COR-L47 (cell line): ENCODE results near the gene ATXN7.

Experiments used
- DNase-seq: peaks from one replicate; lab custom pipeline; 2025; lab: John Stamatoyannopoulos, UW

The ATXN7 gene

DNA sequence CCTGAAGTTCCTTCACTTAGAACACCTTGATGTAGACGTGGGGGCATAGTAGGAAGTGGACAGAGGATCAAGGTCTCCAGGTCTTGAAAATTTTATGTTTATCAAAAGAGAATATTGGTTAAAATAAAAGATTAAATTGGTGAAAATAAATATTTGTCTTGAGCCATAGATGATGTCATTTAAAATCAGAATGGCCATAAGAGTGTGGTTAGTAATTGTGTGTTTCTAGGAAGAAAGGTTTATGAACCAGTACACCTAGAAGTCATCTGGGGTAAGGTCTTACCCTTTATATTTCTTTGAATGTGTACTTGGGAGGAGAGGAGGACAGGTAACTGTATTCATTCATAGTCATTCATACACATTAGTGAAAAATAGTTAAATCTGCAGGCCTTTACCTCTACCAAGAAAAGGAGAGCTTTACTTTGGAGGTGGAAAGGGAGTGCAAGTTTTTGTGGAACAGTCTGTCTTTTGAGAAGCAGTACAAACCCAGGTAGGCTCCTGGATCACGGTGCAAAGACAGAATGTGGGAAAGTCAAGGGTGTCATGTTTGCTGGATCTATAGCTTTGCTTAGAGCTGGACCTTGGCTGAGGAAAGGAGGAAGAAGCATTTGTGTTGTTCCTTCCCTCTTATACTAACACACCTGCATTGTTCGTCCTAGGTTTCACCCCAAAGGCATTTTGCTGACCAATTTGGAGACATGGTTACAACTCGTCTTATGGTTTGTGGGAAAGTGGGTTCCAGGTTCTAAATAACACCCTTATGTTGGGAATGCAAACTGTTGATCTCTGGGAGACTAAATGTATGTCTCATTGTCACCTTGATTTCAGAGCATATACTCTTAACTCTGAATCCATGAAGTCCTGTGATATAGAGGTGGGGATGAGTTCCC lies 42.3 kb downstream of the ATXN7 start:
- no peak for DNase-seq

DNA sequence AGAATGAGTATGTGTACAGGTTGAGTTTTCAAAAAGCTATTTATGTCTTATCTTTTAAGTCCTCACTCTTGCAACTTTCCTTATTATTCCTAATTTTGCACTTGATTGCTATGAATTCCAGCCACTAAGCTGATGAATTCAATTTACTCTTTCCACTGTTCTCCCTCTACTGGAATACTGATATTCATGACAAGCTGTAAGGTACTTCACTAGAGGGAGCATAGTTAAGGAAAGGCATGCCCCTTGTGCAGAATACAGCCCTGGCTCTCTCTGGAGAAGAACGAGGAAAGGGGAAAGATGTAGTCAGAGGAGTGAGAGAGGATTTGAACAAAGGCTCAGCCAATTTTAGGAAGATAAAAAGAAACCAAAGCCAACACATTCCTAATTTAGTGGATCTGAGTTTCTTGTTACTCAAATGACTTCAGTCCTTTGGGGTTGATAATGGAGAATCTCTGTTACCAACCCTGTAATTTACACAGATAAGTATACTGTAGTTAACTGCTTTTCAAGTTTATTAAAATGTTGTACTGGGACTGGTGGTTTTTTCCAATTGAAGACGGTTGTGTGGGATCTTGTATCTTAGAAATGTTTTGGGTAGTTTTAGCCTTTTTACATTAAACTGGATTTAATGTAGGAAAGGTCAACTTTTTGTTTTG lies 44.5 kb downstream of the ATXN7 start:
- DNase-seq, result no peak

DNA sequence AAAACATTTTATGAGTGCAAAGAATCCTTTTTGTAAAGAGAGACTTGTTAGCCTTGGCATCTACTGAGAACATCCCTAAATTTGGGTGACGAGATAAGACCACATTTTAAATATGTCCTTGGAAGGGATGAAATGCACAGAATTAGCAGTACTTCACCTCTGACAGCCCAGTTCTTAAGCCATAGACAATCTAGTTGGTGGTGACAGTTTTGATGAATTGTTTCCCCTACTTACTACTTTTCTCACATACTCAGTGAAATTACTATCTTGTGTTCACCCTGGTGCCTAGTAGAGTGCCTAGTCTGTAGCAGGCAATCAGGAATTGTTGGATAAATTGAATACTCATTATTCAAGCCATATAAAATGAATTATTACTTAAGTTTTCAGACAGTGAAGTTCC lies 45.1 kb downstream of the ATXN7 start:
- DNase-seq, result no peak

DNA sequence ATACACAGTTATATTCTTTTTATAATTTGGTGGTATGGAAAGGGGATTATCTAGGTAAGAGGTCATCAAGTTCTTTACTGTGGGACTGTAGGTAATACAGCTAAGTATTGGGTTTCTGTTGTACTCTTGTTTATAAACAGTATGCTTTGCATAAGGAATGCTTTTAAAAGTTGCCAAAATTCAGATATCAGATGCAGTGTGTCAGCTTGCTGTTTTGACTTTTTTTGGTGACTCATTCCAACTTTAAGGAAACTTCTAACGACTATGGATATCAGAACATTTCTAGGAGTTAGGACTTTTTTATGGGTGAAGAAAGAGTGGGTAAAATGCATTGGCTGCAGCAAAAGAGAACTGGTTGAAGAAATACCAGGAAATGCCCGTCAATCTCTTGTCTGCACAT lies 45.8 kb downstream of the ATXN7 start:
- no peak for DNase-seq

DNA sequence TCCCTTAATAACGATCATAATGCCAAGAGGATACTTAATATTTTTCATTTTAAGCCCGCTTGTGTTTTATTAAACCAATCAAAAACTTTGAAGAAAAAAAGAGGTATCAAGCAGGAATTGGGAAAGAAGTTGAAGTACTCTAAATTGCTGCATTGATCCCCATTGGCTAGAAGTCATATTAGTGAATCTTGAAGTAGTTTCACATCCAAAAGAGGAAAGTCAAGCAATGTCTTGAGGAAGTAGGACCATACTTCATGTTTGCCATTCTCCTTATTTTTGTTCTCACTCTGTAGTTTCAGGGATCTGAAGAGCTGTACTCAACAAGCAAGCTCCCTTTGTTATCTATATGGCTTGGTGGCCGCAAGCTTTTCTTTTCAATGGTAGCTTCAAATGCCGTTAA lies 46.3 kb downstream of the ATXN7 start:
- no peak for DNase-seq

DNA sequence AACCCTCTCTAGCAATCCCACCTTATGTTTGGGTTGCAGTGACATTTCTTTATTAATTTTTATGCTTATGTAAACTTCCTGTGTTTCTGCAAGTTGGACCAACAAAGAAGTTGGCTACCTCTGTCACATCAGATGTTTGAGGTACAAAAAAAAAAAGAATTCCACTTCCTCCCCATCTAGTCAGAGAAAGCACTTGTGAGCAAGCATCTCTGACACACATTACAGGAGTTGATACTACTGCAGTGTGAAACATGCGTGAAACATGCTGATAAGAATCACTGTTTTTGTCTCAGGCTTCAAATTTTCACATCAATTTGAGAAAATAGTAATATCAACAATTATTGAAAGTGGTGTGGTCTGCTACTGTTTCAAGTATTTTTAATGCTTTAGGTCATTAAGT lies 47.2 kb downstream of the ATXN7 start:
- DNase-seq, result no peak

DNA sequence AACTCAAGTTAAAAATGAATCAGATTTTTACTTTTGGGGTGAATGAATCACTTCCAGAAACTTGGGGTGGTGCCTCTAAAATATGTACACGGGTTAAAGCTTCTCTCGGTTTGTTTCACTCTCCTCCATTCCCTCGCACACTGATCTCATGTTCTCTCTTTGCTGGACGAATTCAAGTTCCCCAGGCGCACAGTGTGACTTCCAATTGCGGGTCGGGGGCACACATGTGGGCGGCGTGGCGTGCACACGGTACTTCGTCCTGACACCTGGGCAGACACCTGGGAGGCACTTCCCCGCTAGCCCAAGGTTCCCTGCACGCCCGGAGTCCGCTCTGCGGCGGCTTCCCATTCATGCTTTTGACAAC lies 47.8 kb downstream of the ATXN7 start:
- no peak for DNase-seq

DNA sequence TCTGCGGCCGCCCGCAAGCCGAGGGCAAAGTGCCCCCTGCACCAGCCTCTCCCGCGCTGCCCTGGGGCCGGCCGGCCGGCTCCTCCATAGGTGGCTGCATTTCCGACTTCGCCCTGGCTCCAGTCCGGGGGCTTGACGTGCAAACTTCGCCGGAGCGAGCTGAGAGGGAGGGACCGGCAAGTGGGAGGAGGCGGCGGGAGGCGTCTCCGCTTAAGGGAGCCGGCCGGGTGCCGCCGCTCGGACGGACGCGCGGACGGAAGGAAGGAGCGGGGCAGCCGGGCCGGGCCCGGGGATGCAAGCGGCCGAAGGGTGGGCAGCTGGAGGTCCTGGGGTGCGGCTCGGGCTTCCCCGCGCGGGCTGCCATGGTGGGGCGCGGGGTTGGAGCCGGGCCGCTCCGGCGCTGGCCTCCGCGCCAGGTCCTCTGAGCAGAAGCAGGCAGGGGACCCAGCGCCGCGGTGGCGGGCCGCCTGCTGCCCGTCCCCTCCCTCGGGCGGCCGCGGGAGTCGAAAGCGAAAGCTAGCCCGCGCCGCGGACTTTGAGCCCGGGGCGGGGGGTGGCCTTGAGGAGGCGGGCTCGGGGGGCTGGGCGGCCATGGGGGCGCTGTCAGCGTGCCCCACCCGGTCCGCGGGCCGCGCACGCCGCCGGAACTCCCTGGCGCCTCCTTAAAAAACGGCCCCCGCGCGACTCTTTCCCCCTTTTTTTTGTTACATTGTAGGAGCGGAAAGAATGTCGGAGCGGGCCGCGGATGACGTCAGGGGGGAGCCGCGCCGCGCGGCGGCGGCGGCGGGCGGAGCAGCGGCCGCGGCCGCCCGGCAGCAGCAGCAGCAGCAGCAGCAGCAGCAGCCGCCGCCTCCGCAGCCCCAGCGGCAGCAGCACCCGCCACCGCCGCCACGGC lies 48.5 kb downstream of the ATXN7 start, which contains the start of gene SCAANT1:
Gene SCAANT1 (minus strand): TSS at position 511 of the 895 bp plus-strand sequence.
- peak; percentile 48 for DNase-seq

DNA sequence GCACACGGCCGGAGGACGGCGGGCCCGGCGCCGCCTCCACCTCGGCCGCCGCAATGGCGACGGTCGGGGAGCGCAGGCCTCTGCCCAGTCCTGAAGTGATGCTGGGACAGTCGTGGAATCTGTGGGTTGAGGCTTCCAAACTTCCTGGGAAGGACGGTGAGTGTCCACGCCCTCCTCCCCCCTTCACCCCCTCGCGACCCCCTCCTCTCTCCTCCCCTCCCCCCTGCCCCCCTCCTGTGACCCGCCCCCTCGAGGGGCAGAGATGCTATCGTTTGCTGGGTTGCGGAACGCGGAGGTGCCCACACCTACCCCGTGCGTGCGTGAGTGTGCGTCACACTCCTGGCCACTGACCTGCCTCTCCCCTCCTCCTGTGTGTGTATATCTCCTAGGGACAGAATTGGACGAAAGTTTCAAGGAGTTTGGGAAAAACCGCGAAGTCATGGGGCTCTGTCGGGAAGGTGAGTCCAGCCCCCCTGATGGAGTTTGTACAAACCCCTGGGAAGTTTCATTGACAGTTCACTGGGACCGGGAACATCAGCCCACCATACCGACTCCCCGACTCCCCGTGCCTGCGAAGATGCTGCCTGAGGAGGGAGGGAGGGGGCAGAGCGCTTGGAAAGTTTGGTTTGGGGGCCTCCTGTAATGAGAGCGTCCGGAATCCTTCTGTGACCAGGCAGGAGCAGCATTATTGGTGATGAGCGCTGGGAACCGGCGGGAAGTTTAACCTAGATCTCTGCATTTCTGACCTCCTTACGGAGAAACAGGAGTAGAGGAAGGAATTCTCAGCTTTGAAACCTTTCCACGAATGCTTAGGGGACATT lies 49.3 kb downstream of the ATXN7 start:
- DNase-seq, result no peak

DNA sequence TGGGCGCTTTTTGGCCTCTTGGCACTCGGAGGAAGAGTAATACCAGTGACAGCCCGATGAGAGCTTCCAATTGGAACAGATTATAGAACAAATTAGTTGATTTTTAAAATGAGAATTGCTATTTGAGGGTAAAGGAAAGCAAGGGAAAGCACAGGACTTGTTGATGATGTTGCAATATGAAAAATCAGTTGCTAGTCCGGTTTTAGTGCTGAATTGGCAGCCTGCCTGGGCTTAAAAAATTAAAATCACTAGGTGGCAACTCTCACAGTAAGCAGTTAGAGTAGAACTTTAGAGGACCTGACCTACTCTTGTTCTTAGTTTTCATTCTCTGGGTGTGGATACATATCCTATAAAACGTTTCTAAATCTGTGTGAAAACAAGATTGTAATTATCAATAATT lies 50.6 kb downstream of the ATXN7 start:
- peak; percentile 3 for DNase-seq

DNA sequence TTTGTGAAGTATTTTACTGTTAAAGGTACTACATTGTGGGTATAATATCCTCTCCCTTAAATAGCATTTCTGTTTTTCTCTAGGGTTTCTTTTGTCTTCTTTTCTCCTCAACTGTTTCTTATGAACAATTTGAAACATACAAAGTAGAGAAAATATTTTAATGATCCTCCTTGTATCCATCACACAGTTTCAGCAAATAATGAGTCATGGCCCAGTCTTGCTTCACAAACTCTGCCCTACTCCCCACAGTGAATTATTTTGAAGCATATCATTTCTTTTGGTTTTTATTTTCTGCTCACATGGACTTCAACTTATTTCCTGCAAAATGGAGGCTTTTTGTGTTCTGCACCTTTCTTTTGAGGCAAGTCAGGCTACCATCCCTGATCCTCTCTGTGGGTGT lies 54.7 kb downstream of the ATXN7 start:
- no peak for DNase-seq

DNA sequence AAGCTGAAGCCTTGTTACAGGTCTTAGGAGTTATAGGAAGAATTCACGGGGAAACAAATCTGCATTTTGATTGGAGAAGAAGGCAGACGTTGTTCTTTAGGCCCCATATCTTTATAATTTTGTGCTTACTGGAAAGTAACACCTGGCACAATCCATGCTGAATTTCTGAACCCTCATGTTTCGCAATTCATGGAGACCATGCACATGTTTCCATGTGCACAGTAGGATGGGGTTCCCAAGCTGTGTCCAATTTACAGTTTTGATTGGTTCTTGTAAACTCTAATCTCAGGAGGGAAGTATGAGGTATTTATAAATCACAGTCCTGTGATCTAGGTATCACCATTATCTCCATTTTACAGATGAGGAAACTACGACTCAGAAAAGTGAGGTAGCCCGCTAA lies 56.3 kb downstream of the ATXN7 start:
- no peak for DNase-seq

DNA sequence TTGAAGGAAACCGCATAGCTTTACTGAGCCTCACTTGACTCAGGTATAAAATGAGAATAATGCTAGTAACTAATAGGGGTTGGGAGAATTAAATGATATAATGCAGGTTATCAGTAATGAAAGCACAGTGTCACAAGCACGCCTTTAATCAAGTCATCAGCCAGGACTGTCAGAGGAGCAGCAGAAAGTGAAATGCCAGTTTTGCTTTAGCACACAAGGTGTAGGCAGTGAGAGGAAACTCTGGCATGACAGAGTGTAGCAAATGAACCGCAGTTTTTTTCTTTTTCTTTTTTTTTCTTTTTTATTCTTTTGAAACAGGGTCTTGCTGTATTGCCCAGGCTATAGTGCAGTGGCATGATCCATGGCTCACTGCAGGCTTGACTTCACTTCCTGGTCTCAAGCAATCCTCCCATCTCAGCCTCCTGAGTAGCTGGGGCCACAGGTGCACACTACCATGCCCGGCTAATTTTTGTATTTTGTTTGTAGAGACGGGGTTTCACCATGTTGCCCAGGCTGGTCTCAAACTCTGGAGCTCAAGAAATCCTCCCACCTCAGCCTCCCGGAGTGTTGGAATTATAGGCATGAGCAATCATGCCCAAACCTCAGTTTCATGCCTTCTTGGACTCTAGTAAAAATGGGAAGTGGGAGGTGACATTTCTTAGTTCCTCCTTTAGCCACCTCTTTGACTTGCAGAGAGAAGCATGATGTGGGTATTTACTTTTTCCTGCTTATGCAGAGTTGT lies 58.2 kb downstream of the ATXN7 start:
- DNase-seq, result no peak

DNA sequence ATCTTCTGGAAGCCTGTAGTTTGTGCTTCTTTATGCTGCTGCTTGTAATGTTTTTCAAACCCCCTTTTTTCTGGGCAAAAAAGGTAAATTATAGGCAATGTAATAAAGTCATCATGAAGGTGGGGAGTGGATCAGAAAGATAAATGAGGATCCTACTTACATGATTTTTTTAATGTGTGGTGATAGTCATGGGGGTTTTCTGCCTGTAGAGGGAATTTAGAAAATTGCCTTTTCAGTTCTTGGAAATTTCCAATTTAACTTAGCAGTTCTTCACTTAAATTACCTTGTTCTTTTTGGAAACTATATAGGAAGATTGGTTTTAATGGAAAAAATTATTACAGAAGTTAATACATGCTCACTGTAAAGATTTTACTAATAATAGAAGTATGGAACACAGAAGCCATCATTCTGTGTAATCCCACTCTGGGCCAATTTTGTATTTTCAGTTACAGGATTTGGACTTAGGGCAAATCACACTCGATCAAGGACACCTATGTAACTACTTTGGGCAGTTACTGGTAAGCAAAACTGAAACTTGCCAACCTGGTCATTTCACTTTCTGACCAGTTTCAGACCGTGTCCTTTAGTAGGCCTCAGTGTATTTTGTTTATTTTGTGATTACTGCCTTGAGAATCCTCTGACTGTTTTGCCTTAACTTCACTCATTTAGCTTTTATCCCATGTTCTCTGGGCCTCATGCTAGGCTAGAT lies 59.0 kb downstream of the ATXN7 start:
- DNase-seq, result no peak

DNA sequence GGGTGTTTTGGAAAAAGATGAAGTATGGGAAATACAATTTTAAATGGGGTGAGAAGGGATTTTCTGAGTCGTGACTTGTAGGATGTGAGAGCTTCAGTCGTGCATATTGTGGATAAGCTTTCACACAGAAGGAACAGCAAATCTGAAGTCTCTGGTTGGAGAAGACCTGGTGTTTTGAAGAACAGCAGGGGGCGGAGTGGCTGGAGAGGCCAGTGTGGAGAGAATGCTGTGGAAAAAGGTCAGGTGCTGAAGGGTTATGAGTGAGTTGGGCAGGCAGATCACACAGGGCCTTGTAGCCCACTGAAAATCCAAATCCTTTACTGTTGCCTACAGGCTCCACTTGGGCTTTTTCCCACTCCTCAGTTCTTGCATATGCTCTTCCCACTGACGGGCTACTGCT lies 62.6 kb downstream of the ATXN7 start:
- no peak for DNase-seq

DNA sequence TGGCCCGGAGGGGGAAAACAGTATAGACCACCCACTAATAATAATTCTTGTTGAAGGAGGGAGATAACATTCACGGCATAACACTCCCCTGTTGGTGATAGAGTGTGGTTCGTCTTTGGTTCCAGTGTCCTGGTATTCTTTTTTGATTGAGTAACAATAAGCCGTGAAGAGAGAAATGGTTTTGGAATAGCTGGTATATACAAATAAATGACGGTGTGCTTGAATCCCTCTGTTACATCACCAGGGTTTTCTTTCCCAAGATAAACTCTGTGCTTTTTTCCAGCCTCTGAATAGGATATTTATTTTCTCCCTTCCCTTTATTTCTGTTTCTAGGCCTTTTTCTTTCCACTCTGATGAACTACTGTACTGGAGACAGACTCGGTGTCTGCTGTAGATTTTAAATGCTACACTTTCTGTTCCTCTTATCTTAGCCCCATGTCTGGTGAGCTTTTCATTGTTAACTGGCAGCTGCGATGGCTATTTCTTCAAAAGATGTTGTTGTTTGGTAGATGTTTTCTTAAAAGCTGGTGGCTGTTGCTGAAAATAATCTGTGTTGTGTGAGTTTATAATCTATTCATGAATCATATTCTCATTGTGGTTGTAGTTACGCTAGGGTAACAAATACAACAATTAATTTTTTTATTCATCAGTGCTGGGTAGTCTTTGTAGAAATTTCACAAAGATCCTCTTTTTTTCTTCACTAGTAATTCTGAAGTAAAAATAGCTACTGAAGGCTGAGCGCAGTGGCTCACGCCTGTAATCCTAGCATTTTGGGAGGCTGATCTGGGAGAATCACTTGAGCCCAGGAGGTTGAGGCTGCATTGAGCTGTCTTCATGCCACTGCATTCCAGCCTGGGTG lies 64.0 kb downstream of the ATXN7 start:
- DNase-seq, result no peak

DNA sequence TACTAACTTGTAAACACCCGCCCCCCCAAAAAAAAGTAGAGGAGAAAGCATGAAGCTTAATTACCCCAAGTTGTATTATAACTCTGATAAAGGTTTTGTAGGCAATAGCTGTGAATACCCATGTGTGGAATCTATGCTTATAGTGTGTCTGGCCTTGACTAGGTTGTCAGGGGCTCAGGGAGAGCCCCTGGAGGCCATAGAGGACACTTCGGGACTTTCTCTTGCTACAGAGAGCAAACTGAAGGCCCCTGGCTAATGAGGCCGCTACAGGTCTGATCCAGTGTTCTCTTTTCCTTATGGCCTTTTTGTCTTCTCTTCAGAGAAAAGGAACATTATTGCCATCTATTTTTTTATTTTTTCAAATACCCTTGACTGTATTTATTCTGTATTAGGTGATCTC lies 67.6 kb downstream of the ATXN7 start:
- DNase-seq, result no peak

DNA sequence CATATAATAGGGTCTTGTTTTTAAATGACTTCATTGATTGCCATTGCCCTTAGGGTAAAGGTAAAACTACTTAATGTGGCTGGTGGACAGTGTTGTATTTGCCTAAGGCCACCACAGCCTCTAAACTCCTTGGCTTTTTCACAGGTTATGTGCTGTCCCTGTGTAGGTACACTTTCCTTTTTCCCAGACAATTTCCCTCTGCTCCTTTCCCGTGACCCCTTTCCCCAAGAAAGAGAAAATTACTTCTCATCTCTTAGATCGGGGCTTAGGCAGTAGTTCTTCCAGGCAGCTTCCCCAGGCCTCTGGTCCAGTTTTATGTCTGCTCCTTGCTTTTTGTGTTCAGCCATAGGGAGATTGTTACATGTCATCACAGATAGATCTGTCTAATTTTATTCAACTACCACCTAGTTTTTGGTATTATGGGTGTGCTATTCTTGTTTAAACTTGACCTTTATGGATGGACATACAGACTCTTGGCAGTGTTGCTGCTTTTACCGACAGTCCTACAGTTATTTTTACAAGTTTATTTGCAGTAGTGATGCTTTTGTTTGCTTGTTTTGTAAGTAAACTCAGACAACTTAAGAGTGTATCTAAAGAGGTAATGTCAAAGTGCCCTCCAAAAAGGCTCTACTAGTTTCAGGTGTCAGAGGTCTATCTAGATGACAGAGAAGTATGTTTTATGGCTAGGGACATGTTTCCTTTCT lies 69.0 kb downstream of the ATXN7 start:
- DNase-seq, result no peak

DNA sequence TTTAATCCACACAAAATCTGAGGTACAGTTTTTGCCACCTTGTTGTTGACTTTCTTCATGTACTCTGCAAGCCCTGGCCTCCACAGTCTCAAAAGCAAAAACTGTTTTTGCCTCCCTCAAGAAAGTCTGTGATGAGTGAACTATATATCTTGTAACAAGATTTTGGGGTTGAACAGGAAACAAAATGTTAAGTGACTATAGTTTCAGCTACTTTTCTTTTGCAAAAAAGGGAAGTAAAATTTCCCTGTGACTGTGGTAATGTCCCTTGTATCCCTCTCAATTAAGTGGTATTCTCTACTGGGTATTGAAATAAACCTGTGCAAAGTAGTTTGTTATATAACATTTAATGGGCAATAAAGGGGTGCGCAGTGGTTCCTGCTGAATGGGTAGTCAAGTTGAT lies 69.8 kb downstream of the ATXN7 start:
- DNase-seq, result no peak
